Osteoblast (primary cell): Measurements from ENCODE around the gene ATRAID. TPM values are rescaled to one million over a fixed set of nuclear protein-coding genes. Genes with fewer than 3 reads are reported as not detected.

Source experiments
- DNase-seq: peaks from one replicate; pipeline ENCODE4 v3.0.0; 2011; ENCODE audit warnings: low spot score, mixed read lengths; ENCODE audit not compliant: insufficient read length; ENCODE audit errors: missing footprints
- H2AFZ ChIP-seq: 2 replicates; pipeline ENCODE4 v1.6.0; 2011; ENCODE audit warnings: mild to moderate bottlenecking, low read length
- H3K27ac ChIP-seq: 2 replicates; pipeline ENCODE4 v1.5.1; 2011; ENCODE audit warnings: mild to moderate bottlenecking, low read depth, low read length, moderate library complexity
- H3K27me3 ChIP-seq: 2 replicates; pipeline ENCODE4 v1.6.0; 2012; ENCODE audit warnings: mild to moderate bottlenecking, control low read depth, inconsistent platforms, low read length, moderate library complexity; ENCODE audit not compliant: insufficient read depth
- H3K36me3 ChIP-seq: 2 replicates; pipeline ENCODE4 v1.5.1; 2011; ENCODE audit warnings: mild to moderate bottlenecking, low read length, control low read depth, moderate library complexity; ENCODE audit not compliant: insufficient read depth
- H3K4me1 ChIP-seq: 2 replicates; pipeline ENCODE4 v1.5.1; 2011; ENCODE audit warnings: mild to moderate bottlenecking, low read length, control low read depth, moderate library complexity; ENCODE audit not compliant: insufficient read depth
- H3K4me2 ChIP-seq: 2 replicates; pipeline ENCODE4 v1.6.0; 2011; ENCODE audit warnings: mild to moderate bottlenecking, low read length; ENCODE audit not compliant: insufficient read depth
- H3K4me3 ChIP-seq: fragments of 200-600 bp; sonication (generic); 3 replicates; pipeline ENCODE4 v1.5.1; 2012; ENCODE audit warnings: mild to moderate bottlenecking, low read length, inconsistent platforms; ENCODE audit not compliant: insufficient read depth
- H3K79me2 ChIP-seq: 2 replicates; pipeline ENCODE4 v1.6.0; 2012; ENCODE audit warnings: mild to moderate bottlenecking, low read length, control low read depth, inconsistent platforms; ENCODE audit not compliant: insufficient read depth
- H3K9me3 ChIP-seq: 2 replicates; pipeline ENCODE4 v1.5.1; 2011; ENCODE audit warnings: low read depth, low read length, control low read depth
- H4K20me1 ChIP-seq: 2 replicates; pipeline ENCODE4 v1.6.0; 2012; ENCODE audit warnings: mild to moderate bottlenecking, low read length, control low read depth; ENCODE audit not compliant: insufficient read depth
- total RNA-seq: library from RNA; depleted of rRNA; stranded (reverse); fragments of >200 nt; gene quantifications from 2 replicates; pipeline ENCODE4 v1.2.3, GENCODE V29; 2012
- TF ChIP-seq, protein P1 (sequence below): IDR thresholded peaks from 2 replicates; pipeline ENCODE4 v1.5.1; 2011; ENCODE audit warnings: mild to moderate bottlenecking, low read depth, low read length, moderate library complexity; ENCODE audit errors: extremely low read depth

Gene ATRAID, protein sequence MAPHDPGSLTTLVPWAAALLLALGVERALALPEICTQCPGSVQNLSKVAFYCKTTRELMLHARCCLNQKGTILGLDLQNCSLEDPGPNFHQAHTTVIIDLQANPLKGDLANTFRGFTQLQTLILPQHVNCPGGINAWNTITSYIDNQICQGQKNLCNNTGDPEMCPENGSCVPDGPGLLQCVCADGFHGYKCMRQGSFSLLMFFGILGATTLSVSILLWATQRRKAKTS
- total RNA-seq: 187 and 198 TPM in 2 replicates

DNA sequence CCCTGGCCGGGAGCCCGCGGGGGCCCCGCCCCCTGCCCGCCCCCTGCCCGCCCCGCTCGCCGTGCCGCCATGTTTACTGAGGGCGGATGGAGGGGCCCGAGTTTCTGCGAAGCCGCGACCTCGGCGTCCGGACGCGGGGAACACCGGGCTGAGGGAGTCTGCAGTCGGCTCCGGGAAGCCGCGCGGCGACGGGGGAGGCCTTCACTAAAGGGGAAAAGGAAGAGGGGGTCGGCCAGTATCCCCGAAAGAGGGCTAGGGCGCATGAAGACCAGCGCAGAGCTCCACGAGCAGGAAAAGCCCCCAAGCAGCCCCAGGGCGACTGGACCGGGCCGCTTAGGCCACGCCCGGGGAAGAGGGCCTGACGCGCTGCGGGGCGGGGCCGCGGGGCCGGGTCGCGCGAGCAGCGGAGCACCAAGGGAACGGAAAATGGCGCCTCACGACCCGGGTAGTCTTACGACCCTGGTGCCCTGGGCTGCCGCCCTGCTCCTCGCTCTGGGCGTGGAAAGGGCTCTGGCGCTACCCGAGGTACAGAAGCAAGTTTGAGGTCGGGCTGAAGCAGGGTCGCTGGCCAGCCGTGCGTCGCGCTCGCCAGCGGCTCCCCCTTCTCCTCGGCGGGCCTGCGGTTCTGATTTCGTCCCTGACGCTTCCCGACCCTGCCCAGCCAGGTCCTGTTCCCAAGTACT, at the start of gene ATRAID, which contains the start of gene SLC5A6:
Gene ATRAID, plus strand, starts transcription at position 99 of the 683 bp plus-strand sequence. Its CDS starts 328 bp downstream, at position 427.
Gene SLC5A6, minus strand, starts transcription at position 326 of the 683 bp plus-strand sequence. CDS start 4,618 bp downstream, outside the sequence.
- Histone ChIP-seq H3K9me3 (no peaks in the 10 kb centered on the region), H3K27ac (peak within 1 kb of the TSS; percentile 98), H2AFZ (peak within 1 kb of the TSS; percentile 96), H4K20me1 (no peaks in the 10 kb centered on the region), H3K36me3 (peaks cover 31% of the 10 kb centered on the region), H3K4me2 (peak within 1 kb of the TSS; percentile 87), H3K4me3 (peak within 1 kb of the TSS; percentile 86), H3K4me1 (peaks cover 19% of the 10 kb centered on the region), H3K79me2 (peaks cover 17% of the 10 kb centered on the region), H3K27me3 (no peaks in the 10 kb centered on the region)
- TF ChIP-seq, protein P1, sequence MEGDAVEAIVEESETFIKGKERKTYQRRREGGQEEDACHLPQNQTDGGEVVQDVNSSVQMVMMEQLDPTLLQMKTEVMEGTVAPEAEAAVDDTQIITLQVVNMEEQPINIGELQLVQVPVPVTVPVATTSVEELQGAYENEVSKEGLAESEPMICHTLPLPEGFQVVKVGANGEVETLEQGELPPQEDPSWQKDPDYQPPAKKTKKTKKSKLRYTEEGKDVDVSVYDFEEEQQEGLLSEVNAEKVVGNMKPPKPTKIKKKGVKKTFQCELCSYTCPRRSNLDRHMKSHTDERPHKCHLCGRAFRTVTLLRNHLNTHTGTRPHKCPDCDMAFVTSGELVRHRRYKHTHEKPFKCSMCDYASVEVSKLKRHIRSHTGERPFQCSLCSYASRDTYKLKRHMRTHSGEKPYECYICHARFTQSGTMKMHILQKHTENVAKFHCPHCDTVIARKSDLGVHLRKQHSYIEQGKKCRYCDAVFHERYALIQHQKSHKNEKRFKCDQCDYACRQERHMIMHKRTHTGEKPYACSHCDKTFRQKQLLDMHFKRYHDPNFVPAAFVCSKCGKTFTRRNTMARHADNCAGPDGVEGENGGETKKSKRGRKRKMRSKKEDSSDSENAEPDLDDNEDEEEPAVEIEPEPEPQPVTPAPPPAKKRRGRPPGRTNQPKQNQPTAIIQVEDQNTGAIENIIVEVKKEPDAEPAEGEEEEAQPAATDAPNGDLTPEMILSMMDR: no peak
- DNase-seq: peak; percentile 100

DNA sequence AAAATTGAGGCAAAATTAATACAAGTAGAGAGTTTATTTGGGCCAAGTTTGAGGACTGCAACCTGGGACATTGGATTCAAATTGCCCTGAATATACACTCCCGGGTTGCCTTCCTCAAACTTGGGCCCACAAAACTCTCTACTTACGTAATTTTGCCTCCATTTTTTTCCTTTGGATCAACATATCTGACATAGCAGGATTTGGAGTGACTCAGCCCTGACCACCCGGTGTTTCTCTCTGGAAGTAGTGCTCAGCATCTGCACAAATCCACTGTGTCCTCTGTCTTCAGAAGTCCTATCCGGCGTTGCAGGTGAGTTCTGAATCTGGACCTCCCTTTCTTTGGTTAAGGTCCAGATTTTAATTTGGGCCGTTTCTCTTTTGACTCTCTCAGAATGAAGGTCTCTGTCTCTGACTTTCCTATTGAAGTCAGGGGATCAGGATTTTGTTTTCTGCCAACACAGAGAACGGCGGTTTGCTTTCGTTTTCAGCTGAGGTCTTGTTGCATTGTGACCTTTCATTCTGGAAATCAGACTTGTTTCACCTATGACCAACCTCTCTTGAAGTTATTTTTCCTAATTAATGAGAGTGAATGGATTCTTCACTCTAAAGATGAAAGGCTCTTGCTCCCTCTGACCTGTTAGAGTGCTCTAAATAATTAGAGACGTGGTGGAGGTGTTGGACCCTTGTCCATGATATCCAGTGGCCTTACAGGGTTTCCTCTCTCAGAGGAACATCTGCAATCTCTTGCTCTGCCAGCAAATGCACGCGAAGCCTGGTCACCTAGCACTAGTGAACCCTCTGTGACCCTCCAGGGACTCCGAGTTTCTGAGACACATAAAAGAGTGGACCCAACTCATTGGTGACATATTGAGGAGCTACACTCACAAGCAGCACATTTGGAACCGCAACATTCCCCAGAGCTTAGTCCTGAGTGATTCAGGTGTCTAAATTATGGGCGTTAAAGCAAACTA, 49.4 kb upstream of the ATRAID start:
- DNase-seq: no peak
- Histone ChIP-seq H3K4me1 (no peaks in the 10 kb centered on the region), H3K9me3 (no peaks in the 10 kb centered on the region), H3K79me2 (no peaks in the 10 kb centered on the region), H3K27ac (no peak overlapping the region), H3K4me2 (peak overlapping the region; percentile 60), H3K27me3 (no peaks in the 10 kb centered on the region), H2AFZ (peak overlapping the region; percentile 72), H3K4me3 (peak overlapping the region; percentile 53), H3K36me3 (no peaks in the 10 kb centered on the region), H4K20me1 (no peaks in the 10 kb centered on the region)
- TF ChIP-seq, protein P1: no peak

DNA sequence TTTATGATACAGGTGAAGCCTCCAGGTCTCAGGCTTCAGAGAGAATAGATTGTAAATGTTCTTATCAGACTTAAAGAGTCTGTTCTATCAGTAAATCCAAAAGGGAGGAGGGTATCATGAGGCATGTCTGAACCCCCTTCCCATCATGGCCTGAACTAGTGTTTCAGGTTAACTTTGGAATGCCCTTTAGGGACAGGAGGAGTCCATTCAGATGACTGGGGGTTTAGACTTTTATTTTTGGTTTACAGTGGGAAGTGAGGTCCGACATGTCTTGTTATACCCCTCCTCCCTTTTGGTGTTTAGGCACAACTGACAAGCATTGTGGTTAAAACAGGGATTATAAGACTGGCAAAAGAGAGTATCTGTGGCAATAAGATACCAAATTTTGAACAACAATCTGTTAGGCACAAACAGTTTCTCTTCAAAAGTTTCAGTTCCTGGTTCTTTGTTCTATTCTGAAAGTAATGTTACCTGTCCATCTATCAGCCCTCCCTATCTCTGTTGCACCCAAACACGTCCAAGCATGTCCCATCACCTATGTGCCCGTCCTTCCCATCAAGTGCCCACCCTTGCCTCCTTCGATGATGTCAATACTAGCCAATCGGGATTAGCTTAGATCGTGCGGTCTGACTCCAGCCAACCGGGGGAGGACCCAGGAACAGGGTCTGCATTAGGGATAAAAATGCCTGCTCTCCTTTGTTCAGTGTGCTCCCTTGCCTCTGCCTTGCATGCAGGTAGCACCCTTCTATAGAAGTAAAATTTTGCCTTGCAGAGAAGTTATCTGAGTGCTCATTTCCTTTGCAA, 46.7 kb upstream of the ATRAID start:
- Histone ChIP-seq H3K27me3 (no peaks in the 10 kb centered on the region), H3K79me2 (no peaks in the 10 kb centered on the region), H3K9me3 (no peaks in the 10 kb centered on the region), H4K20me1 (no peaks in the 10 kb centered on the region), H3K4me2 (no peak overlapping the region), H3K27ac (no peak overlapping the region), H3K36me3 (no peaks in the 10 kb centered on the region), H3K4me3 (no peak overlapping the region), H2AFZ (no peak overlapping the region), H3K4me1 (peaks cover 4% of the 10 kb centered on the region)
- TF ChIP-seq, protein P1: no peak
- DNase-seq: no peak
